Measurements from ENCODE around the gene GTSF1L.

GRCh38 chr20:43739148-43739749 is 12.4 kb upstream of the GTSF1L start:
- TF ChIP-seq, protein P1, sequence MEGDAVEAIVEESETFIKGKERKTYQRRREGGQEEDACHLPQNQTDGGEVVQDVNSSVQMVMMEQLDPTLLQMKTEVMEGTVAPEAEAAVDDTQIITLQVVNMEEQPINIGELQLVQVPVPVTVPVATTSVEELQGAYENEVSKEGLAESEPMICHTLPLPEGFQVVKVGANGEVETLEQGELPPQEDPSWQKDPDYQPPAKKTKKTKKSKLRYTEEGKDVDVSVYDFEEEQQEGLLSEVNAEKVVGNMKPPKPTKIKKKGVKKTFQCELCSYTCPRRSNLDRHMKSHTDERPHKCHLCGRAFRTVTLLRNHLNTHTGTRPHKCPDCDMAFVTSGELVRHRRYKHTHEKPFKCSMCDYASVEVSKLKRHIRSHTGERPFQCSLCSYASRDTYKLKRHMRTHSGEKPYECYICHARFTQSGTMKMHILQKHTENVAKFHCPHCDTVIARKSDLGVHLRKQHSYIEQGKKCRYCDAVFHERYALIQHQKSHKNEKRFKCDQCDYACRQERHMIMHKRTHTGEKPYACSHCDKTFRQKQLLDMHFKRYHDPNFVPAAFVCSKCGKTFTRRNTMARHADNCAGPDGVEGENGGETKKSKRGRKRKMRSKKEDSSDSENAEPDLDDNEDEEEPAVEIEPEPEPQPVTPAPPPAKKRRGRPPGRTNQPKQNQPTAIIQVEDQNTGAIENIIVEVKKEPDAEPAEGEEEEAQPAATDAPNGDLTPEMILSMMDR (IDR thresholded peaks at IDR 0.05; ENCODE audit: insufficient read depth, low read length), result no peak
- TF ChIP-seq GABPA (IDR thresholded peaks at IDR 0.05; ENCODE audit: low read depth), result no peak

Measured in HL-60 (cell line).